ENCODE data around the gene ASIC2.

GRCh38 chr17:33121272-33121671, 171.8 kb downstream of the ASIC2 start:
- TF ChIP-seq EZH2phosphoT487 (IDR thresholded peaks at IDR 0.05; ENCODE audit: borderline replicate concordance, low read length) (no peak), CTCF (IDR thresholded peaks at IDR 0.05; ENCODE audit: low read depth, low read length, poor library complexity, severe bottlenecking) (no peak)
